HTERT RPE-1 (cell line): ENCODE results near the gene WNT9A.
"Not testable (repeated sequence)": the region's sequence is repeated elsewhere in the genome, so short reads cannot be mapped to it uniquely, and the experiment has no call there.

Experiments
- in situ Hi-C: fragments of 300-500 bp; cut with MboI; formaldehyde crosslinking; loops from 4 replicates; pipeline ENCODE4 v1.14.3; 2020; ENCODE audit warnings: low sequenced_read_pairs

WNT9A gene

GRCh38 chr1:227889047-227889862, 58.5 kb downstream of the WNT9A start:
- in situ Hi-C loops: no loop called here

GRCh38 chr1:227888404-227889046, 59.2 kb downstream of the WNT9A start:
- in situ Hi-C loops: no loop called here

- in situ Hi-C loops: no loop called here
These were observed 59.9 kb downstream of the WNT9A start for GRCh38 chr1:227887697-227888403.

GRCh38 chr1:227886993-227887696, 60.6 kb downstream of the WNT9A start:
- in situ Hi-C loops: no loop called here

GRCh38 chr1:227886503-227886961, 61.2 kb downstream of the WNT9A start:
- in situ Hi-C loops: no loop called here

GRCh38 chr1:227885648-227886502, 61.9 kb downstream of the WNT9A start:
- in situ Hi-C loops: no loop called here

GRCh38 chr1:227885135-227885647, 62.5 kb downstream of the WNT9A start:
- in situ Hi-C loops: no loop called here

GRCh38 chr1:227884370-227885134, 63.2 kb downstream of the WNT9A start:
- in situ Hi-C loops: no loop called here

- in situ Hi-C loops: no loop called here
These were observed 64.0 kb downstream of the WNT9A start for GRCh38 chr1:227883641-227884301.

- in situ Hi-C loops: no loop called here
These were observed 64.6 kb downstream of the WNT9A start for GRCh38 chr1:227883073-227883520.

- in situ Hi-C loops: no loop called here
These were observed 67.3 kb downstream of the WNT9A start for GRCh38 chr1:227880342-227880924.

GRCh38 chr1:227877810-227878209, 69.9 kb downstream of the WNT9A start:
- in situ Hi-C loops: not testable (repeated sequence)

GRCh38 chr1:227871892-227872291, 75.8 kb downstream of the WNT9A start:
- in situ Hi-C loops: not testable (repeated sequence)

GRCh38 chr1:227870366-227870765, 77.4 kb downstream of the WNT9A start:
- in situ Hi-C loops: no loop called here

GRCh38 chr1:227869851-227870305, 77.9 kb downstream of the WNT9A start:
- in situ Hi-C loops: no loop called here

- in situ Hi-C loops: no loop called here
These were observed 78.4 kb downstream of the WNT9A start for GRCh38 chr1:227869279-227869842.
